Neural cell (in vitro differentiated cells): ENCODE data around the gene CTR9. TPM values are rescaled to one million over a fixed set of nuclear protein-coding genes. Genes with fewer than 3 reads are reported as not detected.

Source experiments
- H2AFZ ChIP-seq: fragments of 200-600, 300-800 bp; sonication (generic), shearing (Covaris generic); 2 replicates; pipeline ENCODE4 v1.6.0; 2014; ENCODE audit warnings: low read depth, mild to moderate bottlenecking, antibody characterized with exemption, low read length, moderate library complexity
- H3F3A ChIP-seq: fragments of 200-600 bp; shearing (Covaris generic); 2 replicates; pipeline ENCODE4 v1.6.1; 2016; ENCODE audit warnings: mild to moderate bottlenecking, moderate library complexity, mixed read lengths, antibody characterized with exemption, low read length; ENCODE audit not compliant: insufficient read depth, poor library complexity, severe bottlenecking
- H3K27ac ChIP-seq: fragments of 200-600, 300-800 bp; sonication (generic), shearing (Covaris generic); 2 replicates; pipeline ENCODE4 v1.5.1; 2014; ENCODE audit warnings: mild to moderate bottlenecking, low read length, moderate library complexity
- H3K27me3 ChIP-seq: fragments of 300-800, 200-600 bp; sonication (generic), shearing (Covaris generic); 2 replicates; pipeline ENCODE4 v1.6.0; 2014; ENCODE audit warnings: mild to moderate bottlenecking, low read depth, low read length, moderate library complexity; ENCODE audit not compliant: insufficient read depth
- H3K36me3 ChIP-seq: fragments of 300-800, 200-600 bp; sonication (generic), shearing (Covaris generic); 2 replicates; pipeline ENCODE4 v1.5.1; 2014; ENCODE audit warnings: mild to moderate bottlenecking, antibody characterized with exemption, low read length, moderate library complexity; ENCODE audit not compliant: insufficient read depth
- H3K4me2 ChIP-seq: fragments of 300-800, 200-600 bp; sonication (generic), shearing (Covaris generic); 2 replicates; pipeline ENCODE4 v1.6.0; 2014; ENCODE audit warnings: mild to moderate bottlenecking, low read length
- H3K4me3 ChIP-seq: fragments of 300-800, 200-600 bp; sonication (generic), shearing (Covaris generic); 2 replicates; pipeline ENCODE4 v1.5.1; 2014; ENCODE audit warnings: mild to moderate bottlenecking, low read length, moderate library complexity
- H3K79me2 ChIP-seq: fragments of 200-600 bp; shearing (Covaris generic); replicated peaks from 2 replicates; pipeline ENCODE4 v1.6.0; 2014; ENCODE audit warnings: mild to moderate bottlenecking, low read length, moderate library complexity; ENCODE audit not compliant: insufficient read depth
- H3K9ac ChIP-seq: fragments of 300-800, 200-600 bp; sonication (generic), shearing (Covaris generic); 2 replicates; pipeline ENCODE4 v1.6.1; 2016; ENCODE audit warnings: mild to moderate bottlenecking, low read length, mixed read lengths
- H3K9me2 ChIP-seq: fragments of 200-600 bp; shearing (Covaris generic); 2 replicates; pipeline ENCODE4 v1.6.1; 2016; ENCODE audit warnings: mild to moderate bottlenecking, low read length, mixed read lengths; ENCODE audit not compliant: insufficient read depth
- H3K9me3 ChIP-seq: fragments of 200-600, 300-800 bp; sonication (generic), shearing (Covaris generic); 2 replicates; pipeline ENCODE4 v1.6.1; 2016; ENCODE audit warnings: mild to moderate bottlenecking, mixed run types, low read length, moderate library complexity, mixed read lengths
- H4K20me1 ChIP-seq: fragments of 200-600 bp; shearing (Covaris generic); 2 replicates; pipeline ENCODE4 v1.6.1; 2016; ENCODE audit warnings: mild to moderate bottlenecking, mixed run types; ENCODE audit not compliant: insufficient read depth
- EP300 ChIP-seq: fragments of 450-650 bp; conservative IDR thresholded peaks from 2 replicates; pipeline ENCODE4 v1.6.1; 2014; ENCODE audit warnings: antibody characterized with exemption, mild to moderate bottlenecking, moderate library complexity; ENCODE audit not compliant: poor library complexity, severe bottlenecking
- EZH2 ChIP-seq: fragments of 200-600, 300-800 bp; shearing (Covaris generic), sonication (generic); IDR thresholded peaks from 2 replicates; pipeline ENCODE4 v1.6.1; 2014; ENCODE audit warnings: antibody characterized with exemption, low read length, borderline replicate concordance, mild to moderate bottlenecking; ENCODE audit not compliant: insufficient read depth, poor library complexity, severe bottlenecking
- MXI1 ChIP-seq: fragments of 450-650 bp; conservative IDR thresholded peaks from 2 replicates; pipeline ENCODE4 v1.6.1; 2014; ENCODE audit warnings: antibody characterized with exemption, mild to moderate bottlenecking; ENCODE audit not compliant: poor library complexity, severe bottlenecking
- POLR2AphosphoS5 ChIP-seq: IDR thresholded peaks from 2 replicates; pipeline ENCODE4 v1.6.1; 2012
- RAD21 ChIP-seq: fragments of 450-650 bp; conservative IDR thresholded peaks from 2 replicates; pipeline ENCODE4 v1.6.1; 2014; ENCODE audit warnings: antibody characterized with exemption, mild to moderate bottlenecking, moderate library complexity
- REST ChIP-seq: IDR thresholded peaks from 2 replicates; pipeline ENCODE4 v1.6.1; 2012; ENCODE audit warnings: borderline replicate concordance
- SMC3 ChIP-seq: fragments of 450-650 bp; conservative IDR thresholded peaks from 2 replicates; pipeline ENCODE4 v1.6.1; 2014; ENCODE audit warnings: antibody characterized with exemption, mild to moderate bottlenecking, moderate library complexity; ENCODE audit not compliant: poor library complexity
- TAF1 ChIP-seq: IDR thresholded peaks from 2 replicates; pipeline ENCODE4 v1.6.1; 2012; ENCODE audit warnings: low read depth
- polyA plus RNA-seq: library from polyadenylated mRNA; depleted of rRNA; stranded (reverse); fragments of >200 nt; gene quantifications from 2 replicates; pipeline ENCODE4 v1.2.3, GENCODE V29; 2014
- TF ChIP-seq, protein P1 (sequence below): fragments of 450-650 bp; IDR thresholded peaks from 2 replicates; pipeline ENCODE4 v1.5.1; 2014; ENCODE audit warnings: antibody characterized with exemption, mild to moderate bottlenecking, moderate library complexity; ENCODE audit not compliant: poor library complexity, severe bottlenecking

CTR9 gene
- polyA plus RNA-seq, 1 donor from 2014 or later: 24.1 TPM

DNA sequence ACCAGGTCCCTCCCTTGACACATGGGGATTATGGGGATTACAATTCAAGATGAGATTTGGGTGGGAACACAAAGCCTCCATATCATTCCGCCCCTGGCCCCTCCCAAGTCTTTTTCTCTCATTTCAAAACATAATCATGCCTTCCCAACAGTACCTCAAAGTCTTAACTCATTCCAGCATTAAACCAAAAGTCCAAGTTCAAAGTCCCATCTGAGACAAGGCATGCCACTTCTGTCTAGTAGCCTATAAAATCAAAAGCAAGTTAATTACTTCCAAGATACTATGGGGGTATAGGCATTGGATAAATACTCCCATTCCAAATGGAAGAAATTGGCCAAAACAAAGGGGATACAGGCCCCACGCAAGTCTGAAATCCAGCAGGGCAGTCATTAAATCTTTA lies 77.4 kb downstream of the CTR9 start:
- Histone ChIP-seq H3K4me3 (no peak overlapping the region), H3K9me2 (no peaks in the 10 kb centered on the region), H3K27me3 (no peaks in the 10 kb centered on the region), H3K27ac (no peak overlapping the region), H3F3A (no peaks in the 10 kb centered on the region), H3K9me3 (no peaks in the 10 kb centered on the region), H3K9ac (no peak overlapping the region), H3K4me2 (no peak overlapping the region), H4K20me1 (no peaks in the 10 kb centered on the region), H2AFZ (no peak overlapping the region), H3K79me2 (no peaks in the 10 kb centered on the region), H3K36me3 (no peaks in the 10 kb centered on the region)
- TF ChIP-seq RAD21: no peak
- no peak for TF ChIP-seq MXI1
- no peak for TF ChIP-seq EZH2
- no peak for TF ChIP-seq POLR2AphosphoS5
- TF ChIP-seq, protein P1, sequence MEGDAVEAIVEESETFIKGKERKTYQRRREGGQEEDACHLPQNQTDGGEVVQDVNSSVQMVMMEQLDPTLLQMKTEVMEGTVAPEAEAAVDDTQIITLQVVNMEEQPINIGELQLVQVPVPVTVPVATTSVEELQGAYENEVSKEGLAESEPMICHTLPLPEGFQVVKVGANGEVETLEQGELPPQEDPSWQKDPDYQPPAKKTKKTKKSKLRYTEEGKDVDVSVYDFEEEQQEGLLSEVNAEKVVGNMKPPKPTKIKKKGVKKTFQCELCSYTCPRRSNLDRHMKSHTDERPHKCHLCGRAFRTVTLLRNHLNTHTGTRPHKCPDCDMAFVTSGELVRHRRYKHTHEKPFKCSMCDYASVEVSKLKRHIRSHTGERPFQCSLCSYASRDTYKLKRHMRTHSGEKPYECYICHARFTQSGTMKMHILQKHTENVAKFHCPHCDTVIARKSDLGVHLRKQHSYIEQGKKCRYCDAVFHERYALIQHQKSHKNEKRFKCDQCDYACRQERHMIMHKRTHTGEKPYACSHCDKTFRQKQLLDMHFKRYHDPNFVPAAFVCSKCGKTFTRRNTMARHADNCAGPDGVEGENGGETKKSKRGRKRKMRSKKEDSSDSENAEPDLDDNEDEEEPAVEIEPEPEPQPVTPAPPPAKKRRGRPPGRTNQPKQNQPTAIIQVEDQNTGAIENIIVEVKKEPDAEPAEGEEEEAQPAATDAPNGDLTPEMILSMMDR: no peak
- no peak for TF ChIP-seq SMC3
- no peak for TF ChIP-seq REST
- TF ChIP-seq TAF1: no peak
- no peak for TF ChIP-seq EP300

DNA sequence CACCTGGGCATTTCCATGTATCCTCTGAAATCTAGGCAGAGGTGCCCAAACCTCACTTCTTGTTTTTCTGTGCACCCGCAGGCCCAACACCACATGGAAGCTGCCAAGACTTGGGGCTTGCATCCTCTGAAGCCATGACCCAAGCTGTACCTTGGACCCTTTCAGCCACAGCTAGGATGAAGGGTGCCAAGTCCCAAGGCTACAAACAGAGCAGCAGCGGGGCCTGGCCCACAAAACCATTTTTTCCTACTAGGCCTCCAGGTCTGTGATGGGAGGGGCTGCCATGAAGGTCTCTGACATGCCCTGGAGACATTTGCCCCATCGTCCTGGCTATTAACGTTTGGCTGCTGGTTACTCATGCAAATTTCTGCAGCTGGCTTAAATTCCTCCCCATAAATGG lies 78.1 kb downstream of the CTR9 start:
- Histone ChIP-seq H3K9me3 (no peaks in the 10 kb centered on the region), H3K36me3 (no peaks in the 10 kb centered on the region), H4K20me1 (no peaks in the 10 kb centered on the region), H3K27ac (no peak overlapping the region), H2AFZ (no peak overlapping the region), H3K4me3 (no peak overlapping the region), H3K27me3 (no peaks in the 10 kb centered on the region), H3K79me2 (no peaks in the 10 kb centered on the region), H3K9ac (no peak overlapping the region), H3F3A (no peaks in the 10 kb centered on the region), H3K9me2 (no peaks in the 10 kb centered on the region), H3K4me2 (no peak overlapping the region)
- TF ChIP-seq POLR2AphosphoS5 (no peak), RAD21 (no peak), SMC3 (no peak), MXI1 (no peak), TAF1 (no peak), EZH2 (no peak), EP300 (no peak), REST (no peak)
- TF ChIP-seq, protein P1: no peak
